Gastroesophageal sphincter (tissue), 3 donors: ENCODE measurements around the gene DCLK1.

ENCODE experiments used
- CTCF ChIP-seq, 4 experiments: fragments of 200-600 bp in 2 of 4; fragments of 450-650 bp in 2 of 4; sonication (generic) in 1 of 4; IDR thresholded peaks; one replicate each; pipeline ENCODE4 v1.5.1; 2017 to 2019; ENCODE audit warnings: antibody characterized with exemption in 4 of 4, mild to moderate bottlenecking in 2 of 4, moderate library complexity in 2 of 4
- POLR2A ChIP-seq, 2 donors: fragments of 450-650 bp; IDR thresholded peaks; one replicate each; pipeline ENCODE4 v1.6.1; 2017; ENCODE audit warnings: antibody characterized with exemption in 2 of 2, mild to moderate bottlenecking in 2 of 2, moderate library complexity in 1 of 2
- POLR2AphosphoS5 ChIP-seq: sonication (generic); formaldehyde crosslinking; IDR thresholded peaks from one replicate; pipeline ENCODE4 v1.6.1; 2017; ENCODE audit warnings: antibody characterized with exemption

- no peak for TF ChIP-seq CTCF (IDR thresholded peaks at IDR 0.05)
- no peak for TF ChIP-seq POLR2AphosphoS5
- TF ChIP-seq POLR2A (IDR thresholded peaks at IDR 0.05), result no peak
Measured at GRCh38 chr13:35766663-35767062, 364.5 kb downstream of the DCLK1 start.
